Spinal cord (tissue), 10 donors: ENCODE measurements around the gene UBE2F. TPM values are rescaled to one million over a fixed set of nuclear protein-coding genes. Genes with fewer than 3 reads are reported as not detected.

Experiments
- DNase-seq, 6 donors: peaks; one replicate each; pipeline versions ENCODE4 v3.0.0 to v3.0.0-alpha.2; 2013 to 2015; ENCODE audit warnings: low spot score in 6 of 6, low read depth in 4 of 6
- H3K27ac ChIP-seq: one replicate; pipeline ENCODE4 v1.5.1; 2013; ENCODE audit warnings: low read depth, low read length, control low read depth
- H3K27me3 ChIP-seq: one replicate; pipeline ENCODE4 v1.6.1; 2013; ENCODE audit warnings: low read length; ENCODE audit not compliant: control insufficient read depth, insufficient read depth
- H3K36me3 ChIP-seq: one replicate; pipeline ENCODE4 v1.6.1; 2013; ENCODE audit warnings: low read length; ENCODE audit not compliant: control insufficient read depth, insufficient read depth
- H3K4me1 ChIP-seq: one replicate; pipeline ENCODE4 v1.6.1; 2013; ENCODE audit warnings: low read length; ENCODE audit not compliant: control insufficient read depth, insufficient read depth
- H3K4me3 ChIP-seq: one replicate; pipeline ENCODE4 v1.5.1; 2013; ENCODE audit warnings: low read depth, low read length, control low read depth
- H3K9me3 ChIP-seq: one replicate; pipeline ENCODE4 v1.6.1; 2013; ENCODE audit warnings: low read length; ENCODE audit not compliant: control insufficient read depth, insufficient read depth
- WGBS: methylation state at CpG from one replicate; pipeline ENCODE4 v1.1.5; 2013; ENCODE audit warnings: missing lambda C conversion rate; ENCODE audit not compliant: insufficient coverage; 5-methylcytosine and 5-hydroxymethylcytosine counted together
- polyA plus RNA-seq, 2 donors: library from polyadenylated mRNA; unstranded; fragments of 120-200 nt; gene quantifications; one replicate each; pipeline ENCODE4 v1.2.1, GENCODE V29; 2013; ENCODE audit not compliant: insufficient read length in 2 of 2
- total RNA-seq, 2 donors: library from RNA; depleted of rRNA in 1 of 2; stranded (reverse); fragments of 120-200 nt in 1 of 2; fragments of >200 nt in 1 of 2; gene quantifications; one replicate each; pipeline versions ENCODE4 v1.2.3 to v1.2.4, GENCODE V29; 2013 to 2014
- donor health status: healthy.

The UBE2F gene
- total and polyA plus RNA-seq, 4 donors, result 52.5 to 80.2 (median 63.8) TPM

- 75% methylated on average over 4 of the region's 5 CpGs for WGBS
- DNase-seq, result no peak
These were observed 39.7 kb upstream of the UBE2F start for GRCh38 chr2:237927135-237927534.

GRCh38 chr2:237927986-237928385, 38.8 kb upstream of the UBE2F start:
- Histone ChIP-seq H3K4me3 (no peak overlapping the region), H3K9me3 (no peaks in the 10 kb centered on the region), H3K4me1 (peaks cover 11% of the 10 kb centered on the region), H3K36me3 (peaks cover 2% of the 10 kb centered on the region), H3K27ac (no peak overlapping the region), H3K27me3 (no peaks in the 10 kb centered on the region)
- no peak for DNase-seq
- 88% methylated on average over 3 of the region's 4 CpGs for WGBS

More at GRCh38 chr2:237927135-237927534, 39.7 kb upstream of the UBE2F start:
- Histone ChIP-seq H3K4me1 (peaks cover 15% of the 10 kb centered on the region), H3K36me3 (peaks cover 9% of the 10 kb centered on the region), H3K27ac (no peak overlapping the region), H3K4me3 (no peak overlapping the region), H3K27me3 (no peaks in the 10 kb centered on the region), H3K9me3 (no peaks in the 10 kb centered on the region)

DNA sequence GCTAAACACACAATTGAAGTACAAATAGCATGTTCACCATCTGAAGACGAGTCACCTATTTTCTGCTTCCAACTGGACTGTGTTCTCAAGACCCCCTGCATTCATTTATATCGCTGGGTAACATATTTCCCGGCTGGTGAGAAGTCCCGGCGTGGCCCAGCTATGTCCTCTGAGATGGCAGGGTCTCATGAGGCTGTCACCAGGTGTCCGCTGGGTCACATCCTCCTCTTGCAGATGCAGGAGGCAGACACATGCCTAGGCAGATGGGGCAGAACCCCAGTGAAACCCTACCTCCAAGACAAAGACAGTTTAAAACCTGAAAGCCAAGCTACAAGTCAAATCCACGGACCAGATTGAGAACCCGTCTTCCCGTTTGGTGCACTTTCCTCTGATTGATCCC, 36.8 kb upstream of the UBE2F start:
- Histone ChIP-seq H3K27ac (no peak overlapping the region), H3K36me3 (no peaks in the 10 kb centered on the region), H3K4me1 (peaks cover 5% of the 10 kb centered on the region), H3K4me3 (no peak overlapping the region), H3K9me3 (no peaks in the 10 kb centered on the region), H3K27me3 (no peaks in the 10 kb centered on the region)
- WGBS, result 96% methylated on average over 9 of the region's 9 CpGs
- no peak for DNase-seq

GRCh38 chr2:237931205-237931721, 35.6 kb upstream of the UBE2F start:
- WGBS, result 62% methylated on average over 8 of the region's 9 CpGs
- peak overlapping the region; percentile 50 for H3K27ac ChIP-seq
- DNase-seq, result peak in 1 of 6 donors; percentile 85

DNA sequence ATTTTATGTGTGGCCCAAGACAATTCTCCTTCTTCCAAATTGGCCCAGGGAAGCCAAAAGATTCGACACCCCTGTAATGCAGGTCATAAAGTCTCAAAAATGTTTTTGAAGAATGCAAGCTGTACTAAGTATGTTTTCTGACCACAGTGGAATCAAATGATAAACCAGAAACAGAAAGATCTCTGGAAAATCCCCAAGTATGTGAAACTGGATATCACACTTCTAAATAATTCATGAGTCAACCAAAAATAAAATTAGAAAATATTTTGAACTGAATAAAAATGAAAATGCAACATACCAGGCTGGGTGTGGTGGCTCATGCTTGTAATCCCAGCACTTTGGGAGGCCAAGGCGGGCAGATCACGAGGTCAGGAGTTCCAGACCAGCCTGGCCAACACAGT, 34.1 kb upstream of the UBE2F start:
- no peaks in the 10 kb centered on the region for H3K9me3 ChIP-seq
- no peak overlapping the region for H3K4me3 ChIP-seq
- DNase-seq, result no peak
- 94% methylated on average over 2 of the region's 3 CpGs for WGBS
- H3K36me3 ChIP-seq, result no peaks in the 10 kb centered on the region
- H3K27ac ChIP-seq, result no peak overlapping the region
- no peaks in the 10 kb centered on the region for H3K27me3 ChIP-seq
- H3K4me1 ChIP-seq, result peaks cover 5% of the 10 kb centered on the region

More at GRCh38 chr2:237931205-237931721, 35.6 kb upstream of the UBE2F start:
- Histone ChIP-seq H3K27me3 (no peaks in the 10 kb centered on the region), H3K4me1 (peaks cover 5% of the 10 kb centered on the region), H3K36me3 (no peaks in the 10 kb centered on the region), H3K9me3 (no peaks in the 10 kb centered on the region), H3K4me3 (no peak overlapping the region)

DNA sequence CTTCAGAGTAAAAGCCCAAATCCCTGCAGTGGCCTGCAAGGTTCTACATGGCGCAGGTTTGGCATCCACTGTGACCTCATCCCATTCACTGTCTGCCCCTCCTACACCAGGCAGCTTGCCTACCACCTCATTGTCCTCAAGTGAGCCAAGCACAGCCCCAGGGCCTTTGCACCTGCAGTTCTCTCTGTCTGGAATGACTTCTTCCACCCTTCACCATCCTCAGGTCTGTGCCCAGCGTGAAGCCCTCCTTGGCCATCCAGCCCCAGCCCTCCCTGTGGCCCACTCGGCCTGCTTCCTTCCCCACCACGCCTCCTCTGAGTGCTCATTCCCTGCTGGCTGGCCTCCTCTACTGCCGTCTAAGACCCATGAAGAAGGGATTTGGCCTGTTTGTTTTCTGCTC, 32.6 kb upstream of the UBE2F start:
- no peaks in the 10 kb centered on the region for H3K36me3 ChIP-seq
- H3K9me3 ChIP-seq, result no peaks in the 10 kb centered on the region
- WGBS, result 90% methylated on average over 5 of the region's 5 CpGs
- DNase-seq, result no peak
- H3K4me3 ChIP-seq, result no peak overlapping the region
- no peaks in the 10 kb centered on the region for H3K27me3 ChIP-seq
- peaks cover 5% of the 10 kb centered on the region for H3K4me1 ChIP-seq
- H3K27ac ChIP-seq, result no peak overlapping the region

GRCh38 chr2:237935740-237936452, 30.9 kb upstream of the UBE2F start:
- DNase-seq, result no peak
- Histone ChIP-seq H3K27ac (no peak overlapping the region), H3K27me3 (no peaks in the 10 kb centered on the region), H3K4me3 (no peak overlapping the region), H3K9me3 (no peaks in the 10 kb centered on the region), H3K36me3 (no peaks in the 10 kb centered on the region), H3K4me1 (peaks cover 4% of the 10 kb centered on the region)
- WGBS, result 91% methylated on average over 8 of the region's 11 CpGs

DNA sequence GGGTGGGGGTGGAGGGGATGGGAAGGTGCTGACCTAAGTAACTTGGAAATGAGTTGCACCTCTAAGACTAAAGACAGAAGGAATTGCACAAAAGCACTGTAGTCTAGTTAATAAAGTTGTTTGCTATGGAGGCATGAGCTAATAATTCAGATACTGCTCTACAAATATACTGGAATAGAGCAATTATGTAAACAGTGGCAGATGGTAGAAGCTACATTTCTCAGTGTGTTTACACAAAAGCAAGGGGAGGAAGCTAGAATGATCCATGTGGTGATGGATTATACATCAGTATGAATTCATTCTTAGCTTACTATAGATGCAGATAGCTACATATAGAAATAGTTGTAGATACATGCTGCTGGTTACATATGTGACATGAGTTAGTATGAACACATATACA, 27.6 kb upstream of the UBE2F start:
- Histone ChIP-seq H3K27me3 (no peaks in the 10 kb centered on the region), H3K9me3 (peaks cover 2% of the 10 kb centered on the region), H3K27ac (no peak overlapping the region), H3K36me3 (no peaks in the 10 kb centered on the region), H3K4me1 (peaks cover 7% of the 10 kb centered on the region), H3K4me3 (no peak overlapping the region)
- DNase-seq, result peak in 1 of 6 donors; percentile 8

DNA sequence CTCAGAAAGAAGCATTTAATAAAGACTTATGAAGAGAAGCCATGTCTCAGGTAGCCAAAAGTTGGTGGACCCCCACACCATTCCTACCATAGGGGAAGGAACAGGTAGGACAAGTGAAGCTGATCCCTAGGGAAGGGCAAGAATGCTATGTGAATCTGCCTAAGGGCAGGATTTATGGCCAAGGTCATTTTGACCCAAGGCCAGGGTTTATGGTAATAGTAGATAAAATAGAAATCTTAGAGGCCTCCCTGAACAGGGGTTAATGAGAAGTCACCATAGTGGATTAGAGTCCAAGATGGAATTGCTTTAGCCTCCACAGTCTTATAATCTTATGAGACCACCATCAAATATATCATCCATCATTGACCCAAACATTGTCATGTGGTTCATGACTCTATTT, 26.0 kb upstream of the UBE2F start:
- Histone ChIP-seq H3K4me1 (peaks cover 7% of the 10 kb centered on the region), H3K27me3 (no peaks in the 10 kb centered on the region), H3K9me3 (peaks cover 8% of the 10 kb centered on the region), H3K27ac (no peak overlapping the region), H3K36me3 (no peaks in the 10 kb centered on the region), H3K4me3 (no peak overlapping the region)
- no peak for DNase-seq

DNA sequence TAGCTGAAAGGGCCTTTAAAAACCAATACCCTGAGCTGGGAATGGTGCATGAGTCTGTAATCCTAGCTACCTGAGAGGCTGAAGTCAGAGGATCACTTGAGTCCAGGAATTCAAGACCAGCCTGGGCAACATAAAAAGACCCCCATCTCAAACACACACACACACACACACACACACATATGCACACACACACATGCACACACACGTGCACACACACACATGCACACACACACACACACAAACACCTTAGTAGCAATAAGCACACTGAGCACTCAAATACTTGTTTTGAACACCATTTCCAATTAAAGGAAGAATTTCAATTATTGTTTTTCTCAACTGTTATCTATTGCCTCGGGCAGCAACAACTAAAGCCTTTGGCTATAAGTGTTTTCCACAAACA, 25.6 kb upstream of the UBE2F start:
- 100% methylated on average over 1 of the region's 2 CpGs for WGBS
- DNase-seq, result no peak
- Histone ChIP-seq H3K36me3 (no peaks in the 10 kb centered on the region), H3K4me3 (no peak overlapping the region), H3K4me1 (peaks cover 7% of the 10 kb centered on the region), H3K27me3 (no peaks in the 10 kb centered on the region), H3K9me3 (peaks cover 8% of the 10 kb centered on the region), H3K27ac (no peak overlapping the region)
